Posterior cingulate gyrus (tissue), 11 donors: ENCODE data around the gene F10.
"Not testable (repeated sequence)": the region's sequence is repeated elsewhere in the genome, so short reads cannot be mapped to it uniquely, and the experiment has no call there.

Experiments
- DNase-seq, 10 donors: peaks; one replicate each; pipeline versions ENCODE4 v3.0.0 to v3.0.0-alpha.2; 2020 to 2021; ENCODE audit warnings: mixed read lengths in 3 of 10
- intact Hi-C: fragments of 100-400 bp; cut with DNase I; formaldehyde crosslinking; loops from one replicate; pipeline ENCODE4 v1.15.1; 2023

The F10 gene

GRCh38 chr13:113122550-113123225 lies at the start of gene F10:
Gene F10 (plus strand): TSS chr13:113122799. CDS start chr13:113122856, 57 bp downstream.
- peak in 4 of 10 donors; percentile 6 to 82 (median 69) for DNase-seq

GRCh38 chr13:113073942-113074341 lies 48.7 kb upstream of the F10 start:
- intact Hi-C loops: no loop called here
- peak in 3 of 10 donors; percentile 6 to 66 (median 22) for DNase-seq

More at GRCh38 chr13:113122550-113123225, at the start of gene F10:
- intact Hi-C loops: no loop called here

- intact Hi-C loops: no loop called here
- DNase-seq: peak in 3 of 10 donors; percentile 5 to 66 (median 57)
Measured at GRCh38 chr13:113074401-113074800, 48.2 kb upstream of the F10 start.

GRCh38 chr13:113074876-113075275 lies 47.7 kb upstream of the F10 start:
- DNase-seq: peak in 4 of 10 donors; percentile 5 to 78 (median 34)
- intact Hi-C loops: no loop called here

GRCh38 chr13:113075711-113076110 lies 46.9 kb upstream of the F10 start:
- DNase-seq: peak in 5 of 10 donors; percentile 5 to 73 (median 60)
- intact Hi-C loops: no loop called here

GRCh38 chr13:113076681-113077401 lies 45.8 kb upstream of the F10 start:
- intact Hi-C loops: no loop called here
- DNase-seq: peak in 5 of 10 donors; percentile 4 to 74 (median 46)

- intact Hi-C loops: no loop called here
- DNase-seq: peak in 4 of 10 donors; percentile 3 to 73 (median 63)
Measured at GRCh38 chr13:113077566-113077952, 45.0 kb upstream of the F10 start.

GRCh38 chr13:113077953-113078901 lies 44.4 kb upstream of the F10 start:
- intact Hi-C loops: no loop called here
- peak in 5 of 10 donors; percentile 8 to 76 (median 70) for DNase-seq

GRCh38 chr13:113078902-113079780 lies 43.5 kb upstream of the F10 start:
- DNase-seq: peak; percentile 55 to 96 (median 70)
- intact Hi-C loops: no loop called here

GRCh38 chr13:113079781-113080080 lies 42.9 kb upstream of the F10 start:
- peak in 2 of 10 donors; percentile 30 to 56 for DNase-seq
- intact Hi-C loops: not testable (repeated sequence)

GRCh38 chr13:113080361-113080831 lies 42.2 kb upstream of the F10 start:
- peak in 4 of 10 donors; percentile 8 to 76 (median 64) for DNase-seq
- intact Hi-C loops: no loop called here

GRCh38 chr13:113080901-113081521 lies 41.6 kb upstream of the F10 start:
- peak in 4 of 10 donors; percentile 5 to 78 (median 72) for DNase-seq

GRCh38 chr13:113082198-113083021 lies 40.2 kb upstream of the F10 start:
- intact Hi-C loops: no loop called here

More at GRCh38 chr13:113080901-113081521, 41.6 kb upstream of the F10 start:
- intact Hi-C loops: no loop called here

GRCh38 chr13:113083022-113083373 lies 39.6 kb upstream of the F10 start:
- intact Hi-C loops: no loop called here
- DNase-seq: peak in 4 of 10 donors; percentile 5 to 80 (median 54)

More at GRCh38 chr13:113082198-113083021, 40.2 kb upstream of the F10 start:
- DNase-seq: peak in 4 of 10 donors; percentile 4 to 54 (median 42)

GRCh38 chr13:113083402-113084061 lies 39.1 kb upstream of the F10 start:
- DNase-seq: peak in 8 of 10 donors; percentile 53 to 95 (median 72)
- intact Hi-C loops: no loop called here

- intact Hi-C loops: no loop called here
- peak in 5 of 10 donors; percentile 8 to 77 (median 68) for DNase-seq
Measured at GRCh38 chr13:113084094-113084942, 38.3 kb upstream of the F10 start.
